G401.6 (cell line): Measurements from ENCODE around the gene KCNT2.

Experiments used
- FAIRE-seq: peaks from 2 replicates; lab custom pipeline; 2012; peaks lifted over from hg19 to GRCh38; lab: Jason Lieb, UNC

KCNT2 gene

DNA sequence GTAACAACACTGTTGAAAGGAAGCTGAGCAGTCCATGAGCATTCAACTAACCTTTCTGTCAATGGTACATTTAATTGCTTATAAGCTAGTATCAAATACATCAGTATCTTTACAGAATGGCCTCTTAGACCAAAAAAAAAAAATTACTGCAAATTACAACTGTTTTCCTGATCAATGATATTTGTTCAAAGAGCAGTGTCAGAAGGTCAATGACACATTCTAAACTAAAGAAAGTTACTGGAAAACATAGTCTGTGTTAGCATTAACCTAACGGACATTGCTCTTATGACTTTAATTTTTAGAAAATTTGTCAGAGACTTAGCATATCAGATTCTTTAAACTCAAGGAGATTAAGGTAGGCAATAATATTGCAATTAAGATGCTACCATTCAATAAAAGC lies 162.5 kb downstream of the KCNT2 start:
- no peak for FAIRE-seq

DNA sequence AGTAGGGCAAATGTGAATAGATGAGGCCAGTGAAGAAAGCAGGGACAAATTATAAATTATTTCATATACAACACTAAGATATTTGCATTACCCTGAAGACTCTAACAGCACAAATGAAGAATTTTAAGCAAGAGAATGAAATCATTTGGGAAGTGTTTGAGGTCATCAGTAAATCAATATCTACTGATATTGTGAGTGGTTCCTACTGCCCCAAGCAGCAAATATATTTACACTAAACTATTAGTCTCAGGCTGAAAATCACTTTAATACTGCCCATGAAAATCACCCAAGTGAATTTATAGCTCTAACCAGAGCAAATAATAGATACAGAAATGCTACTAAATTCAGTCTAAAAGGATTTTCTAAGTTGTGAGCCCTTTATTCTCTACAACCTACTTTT lies 163.6 kb downstream of the KCNT2 start:
- FAIRE-seq: no peak

DNA sequence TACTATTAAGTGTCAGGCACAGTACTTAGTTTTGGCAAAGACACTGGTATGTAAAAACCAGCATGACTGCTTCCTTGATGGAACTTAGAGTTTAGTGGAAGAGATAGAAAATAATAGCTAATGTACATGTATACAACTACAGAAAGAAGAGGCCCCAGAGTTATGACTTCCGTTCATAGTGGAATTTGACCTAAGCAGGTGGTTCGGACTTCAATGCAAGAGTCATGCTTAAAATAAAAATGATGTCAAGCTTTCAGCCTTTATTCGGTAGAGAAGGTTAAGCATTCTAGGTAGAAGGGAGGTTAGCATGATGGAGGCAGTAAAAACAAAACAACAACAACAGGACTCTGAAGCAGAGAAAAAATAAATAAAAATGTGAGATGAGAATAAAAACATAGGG lies 165.9 kb downstream of the KCNT2 start:
- FAIRE-seq: no peak

DNA sequence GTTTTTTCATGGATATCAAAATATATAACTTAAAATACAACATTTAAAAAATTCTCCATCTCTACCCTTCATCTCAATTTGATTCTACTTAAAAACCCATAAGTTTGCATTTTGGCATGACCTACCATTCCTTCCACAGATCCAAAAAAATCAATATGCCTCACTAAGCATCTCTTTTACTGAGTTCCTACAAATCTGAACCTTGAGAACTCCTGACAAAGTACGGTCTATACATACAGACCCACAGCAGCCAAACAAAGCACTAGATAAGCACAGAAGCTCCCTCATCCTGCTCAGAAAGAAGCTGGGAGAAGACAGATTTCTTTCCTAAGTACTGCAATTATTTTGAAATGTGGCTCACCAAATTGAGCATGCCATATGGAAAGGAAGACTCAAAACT lies 167.5 kb downstream of the KCNT2 start:
- no peak for FAIRE-seq

DNA sequence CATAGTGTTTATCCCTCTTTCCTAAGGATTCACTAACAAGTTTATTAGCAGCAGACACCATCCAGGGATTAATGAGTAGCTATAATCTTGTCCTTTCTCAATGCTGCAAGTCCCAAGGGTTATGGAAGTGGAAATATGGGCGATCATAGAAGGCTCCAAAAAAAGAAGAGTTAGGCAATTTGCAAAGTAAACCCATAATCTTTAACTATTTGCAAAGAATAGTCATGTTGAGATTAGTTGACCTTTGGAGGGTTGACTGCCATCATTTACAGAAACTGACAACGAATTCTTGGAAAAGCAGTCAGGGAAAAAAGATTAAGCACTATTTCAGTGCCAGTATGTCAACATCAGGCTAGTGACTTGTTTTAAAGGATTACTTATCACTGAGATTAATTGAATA lies 169.9 kb downstream of the KCNT2 start:
- no peak for FAIRE-seq

DNA sequence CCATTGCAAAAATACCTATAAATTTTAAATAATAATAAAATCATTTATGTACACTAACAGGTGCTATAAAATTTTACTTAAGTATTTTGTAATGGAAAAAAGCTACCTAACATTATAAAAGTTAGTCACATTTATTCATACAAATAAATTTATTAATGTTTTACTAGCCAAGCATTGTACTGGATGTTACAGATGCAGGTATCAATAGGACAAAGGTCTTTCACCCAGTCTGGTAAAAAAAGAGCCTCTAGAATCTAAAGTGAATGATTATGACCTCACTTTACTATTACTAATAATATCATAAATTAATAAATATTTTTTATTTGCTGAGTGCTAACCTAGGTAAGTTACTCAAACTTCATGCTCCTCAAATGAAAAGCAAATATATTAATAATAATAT lies 170.6 kb downstream of the KCNT2 start:
- FAIRE-seq: no peak

DNA sequence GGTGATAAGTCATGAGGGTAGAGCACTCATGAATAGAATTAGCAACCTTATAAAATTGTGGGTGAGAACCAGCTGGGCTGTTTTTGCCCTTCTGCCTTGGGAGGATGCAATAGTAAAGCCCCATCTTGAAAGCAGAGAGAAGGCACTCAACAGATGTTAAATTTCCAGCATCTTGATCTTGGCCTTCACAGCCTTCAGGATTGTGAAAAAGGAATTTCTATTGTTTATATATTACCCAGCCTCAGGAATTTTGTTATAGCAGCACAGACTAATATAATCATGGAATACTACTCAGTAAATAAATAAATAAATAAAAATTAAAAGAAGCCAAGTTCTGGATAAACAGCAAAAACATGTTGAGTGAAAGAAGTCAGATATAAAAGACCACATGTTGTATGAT lies 175.2 kb downstream of the KCNT2 start:
- FAIRE-seq: no peak

DNA sequence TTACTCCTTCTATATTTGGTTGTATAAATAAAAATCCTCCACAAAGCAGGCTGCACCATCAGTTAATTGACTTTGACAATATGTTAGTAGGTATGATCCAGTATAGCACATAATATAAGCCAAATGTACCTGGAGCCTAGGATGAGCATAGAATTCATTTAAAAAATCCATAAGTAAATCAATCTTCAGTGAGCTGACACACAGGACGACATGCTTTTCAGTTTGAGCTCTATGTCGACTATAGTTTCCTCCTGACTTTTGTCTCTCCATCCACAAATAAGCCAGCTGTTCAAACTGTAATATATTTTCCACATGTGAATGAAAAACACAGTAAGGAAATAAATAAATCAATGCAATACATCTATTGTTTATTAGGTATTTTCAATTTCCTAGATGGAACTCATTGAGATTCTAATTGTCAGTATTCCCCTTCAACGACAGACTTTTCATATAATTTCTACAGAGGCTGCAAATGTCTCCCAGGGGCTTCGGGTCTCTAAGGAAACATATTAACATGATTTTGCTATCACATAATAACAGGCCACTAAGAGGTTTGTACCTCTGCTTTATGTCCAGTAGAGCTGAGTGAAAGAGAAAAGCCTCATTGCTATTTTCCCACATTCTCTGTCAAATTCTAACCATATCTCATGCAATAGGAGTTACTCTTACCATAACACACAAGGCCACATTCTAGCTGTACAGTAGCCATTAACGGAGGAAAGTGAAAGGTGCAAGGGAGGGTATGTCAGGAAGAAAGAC lies 180.1 kb downstream of the KCNT2 start:
- FAIRE-seq: no peak

DNA sequence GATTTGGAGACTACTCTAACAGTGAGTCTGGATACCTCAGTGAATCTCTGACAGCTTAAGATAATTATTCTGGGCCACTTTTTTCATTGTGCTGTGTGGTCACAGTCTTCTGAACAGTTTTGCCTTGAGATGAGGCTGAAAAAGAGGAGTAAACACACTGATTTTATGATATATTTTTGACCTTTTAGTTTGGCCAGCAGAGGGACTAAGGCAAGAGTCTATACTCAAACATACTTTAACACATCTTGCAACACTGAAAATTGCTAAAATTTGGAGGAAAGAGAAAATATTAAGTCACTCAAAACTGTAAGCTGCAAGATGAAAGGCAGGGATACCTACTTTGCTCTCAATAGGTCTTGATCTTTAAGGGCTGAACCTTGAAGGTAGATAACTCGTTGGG lies 182.7 kb downstream of the KCNT2 start:
- no peak for FAIRE-seq

DNA sequence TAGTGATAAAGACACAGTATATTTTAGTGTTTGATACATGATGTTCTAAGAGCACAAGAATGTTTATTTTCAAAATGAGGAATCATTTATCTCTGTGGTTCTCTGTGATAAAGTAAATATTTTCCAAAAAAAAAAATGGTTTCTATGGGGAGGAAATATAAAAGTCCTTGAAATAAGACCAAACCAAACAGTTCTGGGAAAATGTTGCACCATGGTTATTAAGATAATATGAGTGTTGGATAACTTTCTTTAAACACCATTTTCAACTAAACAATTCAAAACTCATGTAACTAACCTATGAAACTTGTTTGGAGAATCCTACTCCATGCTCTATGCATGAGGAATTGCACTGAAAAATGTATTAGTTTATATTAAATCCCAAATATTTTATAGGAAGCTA lies 184.6 kb downstream of the KCNT2 start:
- no peak for FAIRE-seq

DNA sequence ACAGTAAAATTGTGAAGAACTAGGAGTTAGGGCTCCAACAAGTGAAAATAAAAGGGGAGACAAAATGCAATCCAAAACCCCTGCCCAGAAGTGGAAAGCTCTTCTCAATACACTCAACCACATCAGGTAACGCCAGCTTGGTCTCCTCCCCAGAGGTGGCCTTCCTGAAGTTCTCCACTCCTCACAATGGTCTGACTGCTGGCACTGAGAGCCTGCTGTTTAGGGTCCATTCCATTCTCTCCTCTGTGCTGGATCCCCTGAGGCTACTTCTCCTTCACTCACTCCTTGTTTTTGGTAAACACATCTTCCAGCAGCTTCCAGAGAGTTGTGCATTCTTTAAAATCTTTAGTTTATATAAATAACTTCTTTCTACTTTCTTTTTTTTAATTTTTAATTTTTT lies 189.5 kb downstream of the KCNT2 start:
- FAIRE-seq: no peak

DNA sequence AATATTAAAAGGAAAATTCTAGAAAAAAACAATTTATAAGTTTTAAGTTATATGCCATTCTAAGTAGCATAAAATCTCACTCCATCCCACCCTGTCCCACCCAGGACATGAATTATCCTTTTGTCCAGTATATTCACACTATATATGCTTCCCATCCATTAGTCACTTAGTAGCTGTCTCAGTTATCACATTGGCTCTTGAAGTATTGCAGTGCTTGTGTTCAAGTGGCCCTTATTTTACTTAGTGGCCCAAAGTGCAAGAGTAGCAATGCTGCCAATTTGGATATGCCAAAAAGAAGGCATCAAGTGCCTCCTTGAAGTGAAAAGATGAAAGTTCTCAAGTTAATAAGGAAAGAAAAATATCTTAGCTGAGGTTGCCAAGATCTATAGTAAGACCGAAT lies 192.3 kb downstream of the KCNT2 start:
- FAIRE-seq: no peak

DNA sequence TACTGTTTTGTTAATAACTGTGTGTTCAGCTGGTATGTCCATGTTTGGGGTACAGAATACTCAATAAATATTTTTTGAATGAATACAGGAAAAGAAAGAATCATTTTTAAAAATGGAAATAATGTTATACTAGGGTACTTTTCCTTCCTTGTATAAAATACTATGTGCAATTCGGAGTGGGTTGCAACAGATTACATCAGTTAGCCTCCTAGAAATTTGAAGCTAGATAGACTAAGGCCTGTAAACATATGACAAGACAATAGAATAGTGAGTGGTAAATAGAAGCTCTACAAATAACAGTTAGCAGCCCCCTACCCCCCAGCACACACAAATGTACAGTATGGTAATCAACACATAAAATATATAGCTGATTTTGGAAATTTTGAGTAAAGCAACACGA lies 195.9 kb downstream of the KCNT2 start:
- FAIRE-seq: no peak

DNA sequence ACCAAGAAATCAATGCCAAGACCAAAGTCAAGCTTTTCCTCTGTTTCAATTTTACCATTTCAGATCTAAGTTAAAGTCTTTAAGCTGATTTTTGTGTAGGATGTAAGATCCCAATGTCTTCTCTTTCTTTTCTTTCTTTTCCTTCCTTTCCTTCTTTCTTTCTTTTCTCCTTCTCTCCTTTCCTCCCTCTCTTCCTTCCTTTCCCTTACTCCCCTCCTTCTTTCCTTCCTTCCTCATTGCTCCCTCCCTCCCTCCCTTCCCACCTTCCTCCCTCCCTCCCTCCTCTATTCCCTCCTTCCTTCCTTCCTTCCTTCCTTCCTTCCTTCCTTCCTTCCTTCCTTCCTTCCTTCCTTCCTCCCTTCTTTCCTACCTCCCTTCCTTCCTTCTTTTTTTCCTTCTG lies 197.5 kb downstream of the KCNT2 start:
- FAIRE-seq: no peak

DNA sequence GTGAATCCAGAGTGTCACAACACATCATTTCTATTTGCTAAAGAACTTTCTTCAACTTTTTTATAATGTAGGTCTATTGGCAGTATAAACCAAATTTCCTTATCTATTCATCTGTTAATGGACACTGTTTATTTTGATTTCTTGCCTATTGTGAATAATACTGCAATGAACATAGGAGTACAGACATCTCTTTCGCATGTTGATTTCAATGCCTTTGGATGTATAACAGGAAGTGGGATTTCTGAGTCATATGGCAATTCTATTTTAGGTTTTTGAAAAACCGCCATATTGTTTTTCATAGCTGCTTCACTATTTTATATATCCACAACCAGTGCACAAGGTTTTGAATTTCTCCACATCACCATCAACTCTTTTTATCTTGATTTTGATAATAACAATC lies 198.7 kb downstream of the KCNT2 start:
- FAIRE-seq: no peak

DNA sequence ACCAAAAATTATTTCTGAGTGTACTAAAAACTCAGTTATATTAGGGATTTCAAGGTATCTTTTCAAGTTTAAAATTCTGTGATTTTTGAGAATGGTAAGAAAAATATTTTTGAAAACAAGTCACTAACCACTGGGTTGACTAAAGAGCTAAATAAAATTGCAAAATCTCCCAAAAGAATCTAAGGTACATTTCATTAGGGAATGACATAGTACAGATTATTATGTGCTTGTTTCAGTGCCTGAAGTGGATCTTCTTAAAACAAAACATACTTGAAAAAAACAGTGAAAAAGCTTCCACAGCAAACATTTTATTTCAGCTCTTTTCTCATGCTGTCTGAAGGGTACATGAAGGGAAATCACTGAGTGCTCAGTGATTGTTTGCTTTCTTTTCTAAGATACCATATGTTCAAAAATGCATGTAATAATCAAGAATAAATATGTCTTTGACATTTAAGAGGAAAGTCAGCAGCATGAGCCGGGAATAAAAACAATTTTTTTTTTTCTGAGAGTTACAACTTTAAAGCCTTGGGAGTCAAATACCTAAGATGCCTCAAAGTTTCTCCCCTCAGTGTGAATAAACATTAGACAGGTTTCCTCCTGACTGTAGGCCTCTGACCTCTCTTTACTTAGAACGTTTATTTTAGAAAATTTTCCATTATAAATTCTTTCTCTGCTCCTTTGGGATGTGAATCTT lies 200.7 kb downstream of the KCNT2 start:
- FAIRE-seq: peak; percentile 89

DNA sequence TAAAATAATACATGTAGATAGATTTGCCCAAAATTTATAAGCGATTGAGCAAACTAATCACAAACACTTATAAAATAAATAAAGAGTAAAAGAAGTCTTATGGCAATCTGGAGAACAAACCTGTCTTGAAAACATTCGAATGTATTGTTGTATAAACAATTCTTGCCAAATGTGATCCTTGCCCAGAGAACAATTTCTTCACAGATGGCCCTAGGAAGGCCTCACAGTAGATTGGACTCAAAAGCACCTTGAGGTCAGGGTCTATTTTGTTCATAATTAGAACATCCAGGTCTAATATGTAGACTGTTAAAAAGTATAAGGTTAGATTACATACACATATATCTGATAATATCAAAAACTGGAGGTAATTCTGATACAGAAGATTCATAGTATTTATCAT lies 202.4 kb downstream of the KCNT2 start:
- no peak for FAIRE-seq

DNA sequence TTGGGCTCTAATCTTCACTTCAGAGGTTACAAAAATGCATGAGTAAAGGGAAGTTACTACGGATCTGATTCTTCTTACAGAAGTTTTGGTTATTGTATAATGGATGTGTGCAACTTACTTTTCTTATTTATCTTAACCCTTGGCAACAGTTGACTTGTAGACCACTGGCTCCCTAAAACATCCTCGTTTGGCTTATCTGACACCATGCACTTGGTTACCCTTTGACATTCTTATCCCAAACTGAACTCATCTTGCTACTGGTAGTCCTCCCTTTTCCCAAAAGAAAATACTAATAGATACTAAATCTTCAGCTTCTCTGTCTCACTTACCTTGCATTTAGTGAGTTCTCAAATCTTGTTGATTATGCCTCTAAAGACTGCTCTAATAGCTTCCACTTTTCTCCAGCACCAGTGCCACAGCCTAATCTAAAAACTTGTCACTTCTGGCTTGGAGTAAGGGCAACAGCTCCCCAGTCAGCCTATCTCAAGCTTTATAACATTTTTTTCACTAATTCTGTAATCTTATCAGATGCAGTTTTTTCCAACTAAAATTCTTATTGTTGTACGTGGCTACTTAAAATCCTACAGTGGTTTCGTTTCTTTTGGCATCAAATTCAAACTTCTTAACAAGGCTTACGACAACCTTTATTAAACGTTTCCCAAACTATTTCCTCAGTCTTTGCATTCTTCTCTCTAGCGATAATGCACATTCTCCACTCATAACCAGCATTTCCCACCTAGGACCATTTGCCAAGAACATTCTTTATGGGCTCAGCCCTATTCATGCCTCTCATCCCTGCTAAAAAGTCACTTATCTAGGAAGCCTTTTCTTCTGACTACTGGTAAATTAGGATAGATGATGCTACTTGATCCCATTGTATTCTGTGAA lies 204.2 kb downstream of the KCNT2 start:
- FAIRE-seq: no peak

DNA sequence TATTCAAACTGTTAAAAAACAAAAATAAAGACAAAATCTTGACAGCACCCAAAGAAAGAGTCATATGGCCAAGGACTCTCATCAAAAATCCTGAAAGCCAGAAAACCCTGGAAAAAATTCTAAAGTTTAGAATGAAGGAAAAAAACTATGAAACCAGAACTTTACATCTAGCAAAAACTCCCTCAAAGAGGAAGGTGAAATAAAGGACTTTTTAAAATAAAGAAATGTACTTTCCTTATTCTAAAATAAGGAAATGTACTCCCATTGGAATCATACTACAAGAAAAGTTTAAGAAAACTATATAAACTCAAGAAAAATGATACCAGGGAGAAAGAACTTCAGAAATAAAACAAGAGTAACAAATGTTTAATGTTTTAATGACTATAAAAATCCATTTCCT lies 206.3 kb downstream of the KCNT2 start:
- FAIRE-seq: no peak

DNA sequence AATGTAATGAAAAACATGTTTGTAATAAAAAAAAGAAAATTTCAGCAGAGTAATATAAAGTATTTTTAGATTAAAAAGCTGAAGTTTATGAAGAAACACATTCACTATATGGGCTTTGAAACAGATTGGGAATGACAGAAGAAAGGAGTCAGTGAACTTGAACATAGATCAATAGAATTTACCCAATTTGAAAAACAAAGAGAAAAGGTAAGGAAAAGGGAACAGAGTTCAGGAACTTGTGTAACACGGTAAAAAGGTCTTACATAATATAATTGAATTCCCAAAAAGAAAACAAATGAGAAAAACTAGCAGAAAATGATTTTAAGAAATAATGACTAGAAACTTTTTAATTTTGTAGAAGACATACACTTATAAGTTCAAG lies 206.8 kb downstream of the KCNT2 start:
- FAIRE-seq: peak; percentile 34

DNA sequence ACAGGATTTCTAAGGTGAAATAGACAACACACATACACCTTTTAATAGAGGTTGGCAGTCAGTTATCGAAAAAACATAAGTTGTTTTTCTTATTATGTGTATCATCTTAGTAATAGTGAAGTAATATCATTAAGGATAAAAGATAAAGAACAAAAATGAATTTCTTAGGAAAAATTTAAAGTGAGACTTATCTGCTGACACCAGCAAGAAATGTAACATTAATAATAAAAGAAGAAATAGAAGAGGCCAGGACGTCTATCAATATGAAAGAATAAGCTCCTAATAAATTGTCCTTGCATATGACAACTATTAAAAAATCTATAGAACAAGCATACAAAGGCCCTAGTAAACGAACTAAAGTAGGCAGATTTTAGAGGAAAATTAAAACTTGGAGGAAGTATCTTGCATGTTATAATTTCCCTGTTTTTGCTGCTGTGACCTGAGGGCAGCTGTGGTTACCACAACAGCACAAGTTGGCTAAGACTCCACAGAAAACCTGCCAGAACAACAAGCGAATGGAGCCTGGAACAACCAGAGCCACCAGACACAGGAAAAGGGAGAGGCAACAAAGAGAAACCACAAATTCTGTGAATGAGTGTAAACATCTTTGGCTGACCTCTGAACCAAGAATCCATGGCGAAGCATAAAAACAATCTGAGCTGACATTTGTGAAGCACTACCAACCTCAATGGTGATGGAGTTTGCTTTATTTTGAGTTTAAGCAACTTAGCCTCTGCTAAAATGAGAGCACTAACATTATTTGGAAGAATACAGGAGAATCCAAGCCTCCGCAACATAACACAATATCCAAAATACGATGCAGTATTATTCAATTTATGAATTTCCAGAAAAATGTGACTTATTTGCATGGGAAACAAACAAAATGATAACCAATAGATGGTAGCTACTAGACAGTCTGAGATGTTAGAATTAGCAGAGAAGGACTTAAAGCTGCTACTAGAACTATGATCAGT lies 207.5 kb downstream of the KCNT2 start:
- FAIRE-seq: no peak

DNA sequence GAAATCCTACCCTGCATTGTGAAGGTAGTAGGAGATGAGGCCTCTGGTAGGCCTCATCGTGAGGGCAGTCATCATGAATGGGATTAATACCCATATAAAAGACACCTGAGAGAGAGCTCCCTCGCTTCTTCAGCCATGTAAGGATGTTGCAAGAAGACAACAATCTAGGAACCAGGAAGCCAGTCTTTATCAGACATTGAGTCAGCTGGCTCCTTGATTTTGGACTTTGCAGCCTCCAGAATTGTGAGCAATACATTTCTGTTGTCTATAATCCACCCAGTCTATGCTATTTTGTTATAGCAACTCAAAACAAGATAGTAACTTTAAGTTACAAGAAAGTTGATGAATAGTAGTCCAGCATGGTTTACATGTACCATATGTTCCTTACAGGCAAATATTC lies 208.5 kb downstream of the KCNT2 start:
- FAIRE-seq: no peak
